22Rv1 (cell line): Measurements from ENCODE around the gene CLIC5.

Experiments used
- CTCF ChIP-seq: fragments of 450-650 bp; IDR thresholded peaks from 2 replicates; pipeline ENCODE4 v1.5.1; 2017; ENCODE audit warnings: mild to moderate bottlenecking
- ZFX ChIP-seq: fragments of 450-650 bp; IDR thresholded peaks from 2 replicates; pipeline ENCODE4 v1.6.1; 2017; ENCODE audit warnings: antibody characterized with exemption, borderline replicate concordance

- TF ChIP-seq CTCF = no peak
- TF ChIP-seq ZFX = no peak
These were observed 24.5 kb downstream of the CLIC5 start for GRCh38 chr6:45991189-45991588.
